CD14-positive monocyte (primary cell): ENCODE results near the gene TATDN2. TPM values are rescaled to one million over a fixed set of nuclear protein-coding genes. Genes with fewer than 3 reads are reported as not detected.

ENCODE experiments used
- DNase-seq, 3 donors: peaks; one replicate each; pipeline ENCODE4 v3.0.0-alpha.2; 2011 to 2022
- H2AFZ ChIP-seq: 2 replicates; pipeline ENCODE4 v1.6.0; 2012; ENCODE audit warnings: mild to moderate bottlenecking, low read depth, low read length, inconsistent platforms; ENCODE audit not compliant: insufficient read depth, poor library complexity, severe bottlenecking
- H3K27ac ChIP-seq, 2 donors: 1 replicate in 1 of 2; 2 replicates in 1 of 2; pipeline ENCODE4 v1.5.1; 2012 to 2013; ENCODE audit warnings: low read length in 2 of 2, control low read depth in 1 of 2, inconsistent platforms in 1 of 2, low read depth in 1 of 2, mild to moderate bottlenecking in 1 of 2
- H3K27me3 ChIP-seq, 2 donors: one replicate each; pipeline versions ENCODE4 v1.6.0 to v1.6.1; 2011 to 2013; ENCODE audit warnings: low read length in 2 of 2; ENCODE audit not compliant: control insufficient read depth in 2 of 2, insufficient read depth in 2 of 2
- H3K36me3 ChIP-seq, 2 donors: replicated peaks in 1 of 2; 1 replicate in 1 of 2; 2 replicates in 1 of 2; pipeline versions ENCODE4 v1.5.1 to v1.6.1; 2012 to 2013; ENCODE audit warnings: low read length in 2 of 2, control low read depth in 1 of 2, inconsistent platforms in 1 of 2, mild to moderate bottlenecking in 1 of 2; ENCODE audit not compliant: insufficient read depth in 2 of 2, control insufficient read depth in 1 of 2
- H3K4me1 ChIP-seq, 2 donors: 1 replicate in 1 of 2; 2 replicates in 1 of 2; pipeline versions ENCODE4 v1.5.1 to v1.6.1; 2012 to 2013; ENCODE audit warnings: low read length in 2 of 2, control low read depth in 1 of 2, inconsistent platforms in 1 of 2, mild to moderate bottlenecking in 1 of 2, moderate library complexity in 1 of 2; ENCODE audit not compliant: insufficient read depth in 2 of 2, control insufficient read depth in 1 of 2
- H3K4me2 ChIP-seq: replicated peaks from 2 replicates; pipeline ENCODE3; 2012; ENCODE audit warnings: low read length, moderate library complexity, mild to moderate bottlenecking; ENCODE audit not compliant: poor library complexity, severe bottlenecking; ENCODE audit errors: extremely low read depth
- H3K4me3 ChIP-seq, 3 experiments: fragments of 200-600 bp in 1 of 3; sonication (generic) in 1 of 3; replicated peaks in 1 of 3; 1 replicate in 2 of 3; 2 replicates in 1 of 3; pipeline ENCODE4 v1.5.1; 2011 to 2013; ENCODE audit warnings: low read length in 3 of 3, mild to moderate bottlenecking in 3 of 3, control low read depth in 2 of 3, low read depth in 2 of 3, inconsistent platforms in 1 of 3, moderate library complexity in 1 of 3
- H3K79me2 ChIP-seq: 2 replicates; pipeline ENCODE4 v1.6.0; 2012; ENCODE audit warnings: mild to moderate bottlenecking, control low read depth, inconsistent platforms, low read length, moderate library complexity; ENCODE audit not compliant: insufficient read depth
- H3K9ac ChIP-seq: 2 replicates; pipeline ENCODE4 v1.6.0; 2017; ENCODE audit warnings: low read length, mild to moderate bottlenecking; ENCODE audit not compliant: insufficient read depth, poor library complexity, severe bottlenecking
- H3K9me3 ChIP-seq, 2 donors: replicated peaks in 1 of 2; 1 replicate in 1 of 2; 2 replicates in 1 of 2; pipeline versions ENCODE4 v1.5.1 to v1.6.1; 2012 to 2013; ENCODE audit warnings: low read length in 2 of 2, control low read depth in 1 of 2; ENCODE audit not compliant: control insufficient read depth in 1 of 2, insufficient read depth in 1 of 2
- H4K20me1 ChIP-seq: 2 replicates; pipeline ENCODE4 v1.6.0; 2012; ENCODE audit warnings: mild to moderate bottlenecking, low read length, control low read depth, moderate library complexity; ENCODE audit not compliant: insufficient read depth
- H3K27ac Mint-ChIP-seq, 7 donors: one replicate each; pipeline ENCODE4 v1.8.0; 2020; ENCODE audit warnings: mild to moderate bottlenecking in 7 of 7, mixed read lengths in 7 of 7, moderate library complexity in 6 of 7, inconsistent platforms in 2 of 7
- H3K27me3 Mint-ChIP-seq, 3 donors: one replicate each; pipeline ENCODE4 v1.8.0; 2021 to 2022; ENCODE audit warnings: low read depth in 3 of 3, mild to moderate bottlenecking in 3 of 3, mixed read lengths in 3 of 3, moderate library complexity in 3 of 3, inconsistent platforms in 1 of 3
- H3K36me3 Mint-ChIP-seq, 2 donors: one replicate each; pipeline ENCODE4 v1.8.0; 2020; ENCODE audit warnings: mixed read lengths in 2 of 2, inconsistent platforms in 1 of 2, mild to moderate bottlenecking in 1 of 2
- H3K4me1 Mint-ChIP-seq: one replicate; pipeline ENCODE4 v1.8.0; 2020; ENCODE audit warnings: mild to moderate bottlenecking, mixed read lengths
- H3K4me3 Mint-ChIP-seq, 2 donors: one replicate each; pipeline ENCODE4 v1.8.0; 2020; ENCODE audit warnings: mild to moderate bottlenecking in 2 of 2, mixed read lengths in 2 of 2, moderate library complexity in 1 of 2
- H3K9me3 Mint-ChIP-seq, 7 donors: one replicate each; pipeline ENCODE4 v1.8.0; 2020 to 2022; ENCODE audit warnings: mixed read lengths in 7 of 7, mild to moderate bottlenecking in 6 of 7, moderate library complexity in 6 of 7, inconsistent platforms in 2 of 7
- WGBS: methylation state at CpG from one replicate; pipeline ENCODE4 v1.1.5; 2013; ENCODE audit warnings: missing lambda C conversion rate; ENCODE audit not compliant: insufficient coverage; 5-methylcytosine and 5-hydroxymethylcytosine counted together
- intact Hi-C, 2 donors: fragments of 100-400 bp; cut with micrococcal nuclease; formaldehyde crosslinking; loops; one replicate each; pipeline versions ENCODE4 v1.15.0 to v1.15.1; 2023
- polyA plus RNA-seq, 3 donors: library from polyadenylated mRNA; depleted of rRNA in 1 of 3; unstranded in 2 of 3; stranded (reverse) in 1 of 3; fragments of 300-500 nt in 2 of 3; fragments of >200 nt in 1 of 3; fragmentation: Illumina TruSeq in 2 of 3; gene quantifications; 1 replicate in 2 of 3; 2 replicates in 1 of 3; pipeline ENCODE4 v1.2.3, GENCODE V29; 2012 to 2021
- TF ChIP-seq, protein P1 (sequence below): fragments of 200-600 bp; IDR thresholded peaks from one replicate; pipeline ENCODE4 v1.8.0; 2022; ENCODE audit warnings: antibody characterized with exemption, mild to moderate bottlenecking

TATDN2 gene
- polyA plus RNA-seq, 3 donors: 6.0 to 27.1 (median 6.0) TPM

DNA sequence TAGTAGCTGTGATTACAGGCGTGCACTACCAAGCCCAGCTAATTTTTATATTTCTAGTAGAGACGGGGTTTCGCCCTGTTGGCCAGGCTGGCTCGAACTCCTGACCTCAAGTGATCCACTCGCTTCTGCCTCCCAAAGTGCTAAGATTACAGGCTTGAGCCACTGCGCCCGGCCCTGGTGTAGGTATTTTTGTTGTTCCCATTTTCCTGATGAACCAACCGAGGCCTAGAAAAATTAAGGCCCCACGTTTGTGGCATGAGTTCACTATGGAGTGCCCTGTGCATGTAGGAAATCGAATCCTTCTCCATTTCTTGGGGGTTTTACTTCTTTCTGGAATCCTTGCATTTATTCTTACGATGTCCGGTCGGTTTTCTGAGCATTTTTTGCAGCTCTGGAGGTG, 14.3 kb upstream of the TATDN2 start:
- Mint-ChIP-seq H3K27me3 (peaks cover 0 to 2% (median 0%) of the 10 kb centered on the region in 3 donors), H3K4me3 (no peak overlapping the region), H3K4me1 (peaks cover 29% of the 10 kb centered on the region), H3K36me3 (peaks cover 26 to 30% of the 10 kb centered on the region in 2 donors), H3K9me3 (peaks cover 0 to 5% (median 0%) of the 10 kb centered on the region in 7 donors), H3K27ac (peak overlapping the region in 5 of 7 donors; percentile 2 to 70 (median 58))
- intact Hi-C loops: no loop called here
- Histone ChIP-seq H3K4me3 (no peak overlapping the region), H3K27me3 (no peaks in the 10 kb centered on the region), H3K36me3 (peaks cover 0 to 22% of the 10 kb centered on the region in 2 donors), H3K79me2 (no peaks in the 10 kb centered on the region), H3K27ac (no peak overlapping the region), H3K4me2 (no peak overlapping the region), H2AFZ (no peak overlapping the region), H3K4me1 (peaks cover 30 to 41% of the 10 kb centered on the region in 2 donors), H3K9ac (no peak overlapping the region), H3K9me3 (no peaks in the 10 kb centered on the region), H4K20me1 (no peaks in the 10 kb centered on the region)
- TF ChIP-seq, protein P1, sequence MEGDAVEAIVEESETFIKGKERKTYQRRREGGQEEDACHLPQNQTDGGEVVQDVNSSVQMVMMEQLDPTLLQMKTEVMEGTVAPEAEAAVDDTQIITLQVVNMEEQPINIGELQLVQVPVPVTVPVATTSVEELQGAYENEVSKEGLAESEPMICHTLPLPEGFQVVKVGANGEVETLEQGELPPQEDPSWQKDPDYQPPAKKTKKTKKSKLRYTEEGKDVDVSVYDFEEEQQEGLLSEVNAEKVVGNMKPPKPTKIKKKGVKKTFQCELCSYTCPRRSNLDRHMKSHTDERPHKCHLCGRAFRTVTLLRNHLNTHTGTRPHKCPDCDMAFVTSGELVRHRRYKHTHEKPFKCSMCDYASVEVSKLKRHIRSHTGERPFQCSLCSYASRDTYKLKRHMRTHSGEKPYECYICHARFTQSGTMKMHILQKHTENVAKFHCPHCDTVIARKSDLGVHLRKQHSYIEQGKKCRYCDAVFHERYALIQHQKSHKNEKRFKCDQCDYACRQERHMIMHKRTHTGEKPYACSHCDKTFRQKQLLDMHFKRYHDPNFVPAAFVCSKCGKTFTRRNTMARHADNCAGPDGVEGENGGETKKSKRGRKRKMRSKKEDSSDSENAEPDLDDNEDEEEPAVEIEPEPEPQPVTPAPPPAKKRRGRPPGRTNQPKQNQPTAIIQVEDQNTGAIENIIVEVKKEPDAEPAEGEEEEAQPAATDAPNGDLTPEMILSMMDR: no peak
- WGBS: 97% methylated on average over 6 of the region's 13 CpGs
- no peak for DNase-seq

DNA sequence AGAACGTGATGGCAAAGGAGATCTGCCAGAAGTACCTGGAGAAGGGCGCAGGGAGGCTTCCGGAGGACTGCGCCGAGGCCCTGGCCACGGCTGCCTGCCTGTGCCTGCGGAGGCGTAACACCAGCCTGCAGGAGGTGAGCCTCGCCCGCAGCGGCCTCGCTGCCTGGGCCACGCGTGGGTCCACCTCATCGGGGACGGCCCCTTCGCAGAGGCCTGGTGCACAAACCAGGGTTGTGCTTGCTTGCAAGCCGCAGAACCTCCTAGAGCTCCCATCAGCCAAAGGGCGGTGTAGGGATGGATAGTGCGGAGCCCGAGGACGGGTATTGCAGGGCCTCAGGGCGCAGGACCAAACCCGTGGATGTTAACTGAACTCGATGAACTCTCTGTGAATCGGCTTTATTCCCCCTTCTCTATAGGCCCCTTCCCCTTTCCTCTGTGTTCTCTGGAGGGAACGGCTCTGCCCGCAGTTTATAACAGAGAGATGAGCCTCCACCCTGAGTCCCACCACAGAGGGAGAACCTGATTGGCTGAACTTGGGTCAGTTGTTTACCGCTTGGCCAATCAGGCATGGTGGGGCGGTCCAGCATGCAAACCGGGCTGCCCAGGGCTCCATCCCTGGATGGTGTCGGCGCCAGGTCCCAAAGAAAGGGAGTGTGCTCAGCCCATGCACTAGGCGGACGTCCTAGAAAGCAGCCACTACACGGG, 13.6 kb upstream of the TATDN2 start:
- Mint-ChIP-seq H3K4me1 (peaks cover 26% of the 10 kb centered on the region), H3K4me3 (no peak overlapping the region), H3K9me3 (peaks cover 0 to 5% (median 0%) of the 10 kb centered on the region in 7 donors), H3K27ac (peak overlapping the region in 1 of 7 donors; percentile 58), H3K36me3 (peaks cover 32 to 33% of the 10 kb centered on the region in 2 donors), H3K27me3 (peaks cover 0 to 2% (median 0%) of the 10 kb centered on the region in 3 donors)
- no peak overlapping the region for H3K27ac ChIP-seq
- intact Hi-C loops: no loop called here
- peaks cover 23 to 36% of the 10 kb centered on the region in 2 donors for H3K4me1 ChIP-seq
- H3K27me3 ChIP-seq: no peaks in the 10 kb centered on the region
- H4K20me1 ChIP-seq: no peaks in the 10 kb centered on the region
- WGBS: 96% methylated on average over 31 of the region's 36 CpGs
- no peak overlapping the region for H3K9ac ChIP-seq
- no peaks in the 10 kb centered on the region for H3K79me2 ChIP-seq
- H3K4me3 ChIP-seq: no peak overlapping the region
- TF ChIP-seq, protein P1: no peak
- H3K9me3 ChIP-seq: no peaks in the 10 kb centered on the region
- H3K4me2 ChIP-seq: no peak overlapping the region
- DNase-seq: no peak
- peaks cover 0 to 22% of the 10 kb centered on the region in 2 donors for H3K36me3 ChIP-seq
- no peak overlapping the region for H2AFZ ChIP-seq
